WTC11 (cell line): ENCODE data around the gene CLEC16A. TPM values are rescaled to one million over a fixed set of nuclear protein-coding genes. Genes with fewer than 3 reads are reported as not detected.

Experiments used
- ATAC-seq: fragments of 200-7000 bp; cut with Tn5 transposase; 2 replicates; pipeline ENCODE4 v1.10.0; 2021; ENCODE audit warnings: mild to moderate bottlenecking, moderate library complexity
- CTCF ChIA-PET: fragments of 300-600 bp; sonication (Branson Sonifier 250); formaldehyde crosslinking; loops from one replicate; lab custom pipeline; 2021; ENCODE audit warnings: antibody characterized with exemption; lab: Charles Lee
- POLR2A ChIA-PET: fragments of 350-600 bp; sonication (Branson Sonifier 250); formaldehyde crosslinking; loops from one replicate; lab custom pipeline; 2021; ENCODE audit warnings: antibody characterized with exemption; lab: Charles Lee
- DNase-seq: peaks from one replicate; pipeline ENCODE4 v3.0.0; 2021; ENCODE audit warnings: low spot score
- H3K27ac Mint-ChIP-seq: 2 replicates; pipeline ENCODE4 v1.8.0; 2021; ENCODE audit warnings: mixed read lengths
- H3K27me3 Mint-ChIP-seq: 2 replicates; pipeline ENCODE4 v1.8.0; 2021; ENCODE audit warnings: low read depth, mild to moderate bottlenecking, moderate library complexity, mixed read lengths
- H3K36me3 Mint-ChIP-seq: 2 replicates; pipeline ENCODE4 v1.8.0; 2021; ENCODE audit warnings: mixed read lengths
- H3K4me1 Mint-ChIP-seq: 2 replicates; pipeline ENCODE4 v1.8.0; 2022; ENCODE audit warnings: mixed read lengths
- H3K4me3 Mint-ChIP-seq: 2 replicates; pipeline ENCODE4 v1.8.0; 2021; ENCODE audit warnings: mild to moderate bottlenecking, moderate library complexity, mixed read lengths
- H3K9me3 Mint-ChIP-seq: 2 replicates; pipeline ENCODE4 v1.8.0; 2021; ENCODE audit warnings: mixed read lengths
- CREM ChIP-seq: sonication (generic); formaldehyde crosslinking; IDR thresholded peaks from 2 replicates; pipeline ENCODE4 v1.8.1; 2022; ENCODE audit warnings: mild to moderate bottlenecking, missing genetic modification reagents, moderate library complexity
- ESRRA ChIP-seq: sonication (generic); formaldehyde crosslinking; IDR thresholded peaks from 2 replicates; pipeline ENCODE4 v1.8.1; 2022; ENCODE audit warnings: mild to moderate bottlenecking, missing genetic modification reagents, borderline replicate concordance
- FOXP1 ChIP-seq: sonication (generic); formaldehyde crosslinking; IDR thresholded peaks from 2 replicates; pipeline ENCODE4 v1.8.0; 2022; ENCODE audit warnings: missing genetic modification reagents, mild to moderate bottlenecking, moderate library complexity, borderline replicate concordance
- NR2C2 ChIP-seq: sonication (generic); formaldehyde crosslinking; IDR thresholded peaks from 2 replicates; pipeline ENCODE4 v1.8.0; 2022; ENCODE audit warnings: mild to moderate bottlenecking, missing genetic modification reagents
- RELA ChIP-seq: sonication (generic); formaldehyde crosslinking; IDR thresholded peaks from 2 replicates; pipeline ENCODE4 v1.8.1; 2022; ENCODE audit warnings: missing genetic modification reagents, mild to moderate bottlenecking, borderline replicate concordance
- SMAD4 ChIP-seq: sonication (generic); formaldehyde crosslinking; IDR thresholded peaks from 2 replicates; pipeline ENCODE4 v1.8.0; 2022; ENCODE audit warnings: mild to moderate bottlenecking, missing genetic modification reagents
- ZNF121 ChIP-seq: sonication (generic); formaldehyde crosslinking; IDR thresholded peaks from 2 replicates; pipeline ENCODE4 v1.8.0; 2023; ENCODE audit warnings: missing genetic modification reagents
- ZNF317 ChIP-seq: sonication (generic); formaldehyde crosslinking; IDR thresholded peaks from 2 replicates; pipeline ENCODE4 v1.8.1; 2023; ENCODE audit warnings: low read depth, mild to moderate bottlenecking, moderate library complexity, missing genetic modification reagents, borderline replicate concordance
- total RNA-seq: library from RNA; stranded (reverse); gene quantifications from 3 replicates; pipeline ENCODE4 v1.2.3, GENCODE V29; 2021
- TF ChIP-seq, protein P1 (sequence below): sonication (generic); formaldehyde crosslinking; IDR thresholded peaks from 2 replicates; pipeline ENCODE4 v1.8.1; 2023; ENCODE audit warnings: mild to moderate bottlenecking, missing genetic modification reagents, moderate library complexity
- TF ChIP-seq, protein P2 (sequence below): sonication (generic); formaldehyde crosslinking; IDR thresholded peaks from 2 replicates; pipeline ENCODE4 v1.8.1; 2023; ENCODE audit warnings: mild to moderate bottlenecking, missing genetic modification reagents, borderline replicate concordance
- TF ChIP-seq, protein P3 (sequence below): fragments of 250-450 bp; sonication (Bioruptor Pico); IDR thresholded peaks from 2 replicates; pipeline ENCODE4 v1.8.0; 2021; ENCODE audit warnings: mild to moderate bottlenecking
- TF ChIP-seq, protein P4 (sequence below): sonication (generic); formaldehyde crosslinking; IDR thresholded peaks from 2 replicates; pipeline ENCODE4 v1.8.0; 2022; ENCODE audit warnings: mild to moderate bottlenecking, missing genetic modification reagents
- TF ChIP-seq, protein P5 (sequence below): sonication (generic); formaldehyde crosslinking; IDR thresholded peaks from 2 replicates; pipeline ENCODE4 v1.8.1; 2023; ENCODE audit warnings: mild to moderate bottlenecking, moderate library complexity, missing genetic modification reagents
- TF ChIP-seq, protein P6 (sequence below): sonication (generic); formaldehyde crosslinking; IDR thresholded peaks from 2 replicates; pipeline ENCODE4 v1.8.1; 2022; ENCODE audit warnings: low read depth, missing genetic modification reagents, borderline replicate concordance

Gene CLEC16A
- total RNA-seq, 1 experiment from 2014 or later: 14.4 TPM

DNA sequence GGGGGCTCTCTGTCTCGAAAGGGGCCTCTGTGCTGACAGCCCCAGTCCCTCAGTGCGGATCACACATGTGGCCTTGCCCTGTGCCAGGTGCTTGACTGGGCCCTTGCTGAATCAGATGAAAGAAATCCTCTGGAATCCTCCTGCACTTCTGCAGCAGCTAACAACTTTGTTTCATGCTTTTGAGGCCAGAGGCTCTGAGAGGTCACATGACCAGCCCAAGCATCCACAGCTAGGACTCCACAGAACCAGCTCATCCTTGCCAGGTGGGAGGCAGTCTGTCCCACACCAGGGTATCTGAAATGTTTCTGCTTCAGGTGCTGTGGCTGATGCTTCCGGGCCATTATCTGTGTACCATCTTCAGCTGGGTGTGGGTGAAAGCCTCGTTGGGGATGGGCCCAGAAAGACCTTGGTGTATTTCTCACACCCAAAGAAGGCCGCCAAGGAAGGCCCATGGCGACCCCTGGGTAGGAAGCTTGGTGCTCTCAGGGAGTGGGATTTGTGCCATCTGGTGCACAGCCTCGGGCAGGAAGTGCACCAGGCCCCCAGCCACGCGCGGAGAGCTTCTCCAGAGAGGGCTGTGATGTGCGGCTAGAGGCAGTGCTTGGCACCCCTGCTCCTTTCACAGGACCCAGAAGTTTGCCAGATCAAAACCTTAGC, 143.8 kb downstream of the CLEC16A start:
- Mint-ChIP-seq H3K4me3 (no peak overlapping the region), H3K9me3 (no peaks in the 10 kb centered on the region), H3K4me1 (0 out of 2 replicates have a peak, but pooled peaks cover 2% of the 10 kb centered on the region), H3K27me3 (no peaks in the 10 kb centered on the region), H3K27ac (no peak overlapping the region), H3K36me3 (no peaks in the 10 kb centered on the region)
- DNase-seq: no peak
- ATAC-seq: no peak
- POLR2A ChIA-PET: interaction anchor here (0.6 kb wide), 1 partner anchor 384 kb away, joined by 6 read pairs; no protein-coding TSS in a partner anchor
- CTCF ChIA-PET: interaction anchor here (0.6 to 1.7 kb wide), 4 partner anchors 11 to 299 kb away, joined by 3 to 5 read pairs (median 4); no protein-coding TSS in a partner anchor
- TF ChIP-seq, protein P1, sequence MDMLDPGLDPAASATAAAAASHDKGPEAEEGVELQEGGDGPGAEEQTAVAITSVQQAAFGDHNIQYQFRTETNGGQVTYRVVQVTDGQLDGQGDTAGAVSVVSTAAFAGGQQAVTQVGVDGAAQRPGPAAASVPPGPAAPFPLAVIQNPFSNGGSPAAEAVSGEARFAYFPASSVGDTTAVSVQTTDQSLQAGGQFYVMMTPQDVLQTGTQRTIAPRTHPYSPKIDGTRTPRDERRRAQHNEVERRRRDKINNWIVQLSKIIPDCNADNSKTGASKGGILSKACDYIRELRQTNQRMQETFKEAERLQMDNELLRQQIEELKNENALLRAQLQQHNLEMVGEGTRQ (CRISPR knock-in tag): no peak
- TF ChIP-seq ZNF121 (CRISPR knock-in tag) (no peak), NR2C2 (CRISPR knock-in tag) (no peak)

DNA sequence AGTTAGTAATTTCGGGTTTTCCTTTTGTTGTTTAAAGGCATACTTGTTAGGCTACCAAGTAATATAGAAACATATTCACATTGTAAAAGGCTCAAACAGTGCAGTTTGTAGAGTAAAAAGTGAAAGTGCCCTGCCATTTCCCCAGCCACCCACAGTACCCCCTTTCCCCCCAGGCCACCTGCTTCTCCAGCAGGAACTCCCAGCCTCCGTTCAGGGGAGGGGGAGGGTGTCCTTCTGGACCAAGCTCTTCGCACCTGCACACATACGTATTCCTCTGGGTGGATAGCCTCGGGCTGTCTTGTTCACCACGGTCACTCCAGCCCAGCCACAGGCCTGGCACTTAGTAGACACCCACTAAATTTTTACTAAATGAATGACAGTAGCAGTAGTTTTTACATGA, 144.5 kb downstream of the CLEC16A start:
- ChIA-PET CTCF (interaction anchor here (1.5 to 1.7 kb wide), 2 partner anchors 11 to 283 kb away, joined by 3 to 5 read pairs; no protein-coding TSS in a partner anchor), POLR2A (no interaction called here)
- DNase-seq (no peak), ATAC-seq (no peak)
- Mint-ChIP-seq H3K4me1 (0 out of 2 replicates have a peak, but pooled peaks cover 2% of the 10 kb centered on the region), H3K4me3 (no peak overlapping the region), H3K36me3 (no peaks in the 10 kb centered on the region), H3K27ac (no peak overlapping the region), H3K27me3 (no peaks in the 10 kb centered on the region), H3K9me3 (no peaks in the 10 kb centered on the region)
- TF ChIP-seq, protein P2, sequence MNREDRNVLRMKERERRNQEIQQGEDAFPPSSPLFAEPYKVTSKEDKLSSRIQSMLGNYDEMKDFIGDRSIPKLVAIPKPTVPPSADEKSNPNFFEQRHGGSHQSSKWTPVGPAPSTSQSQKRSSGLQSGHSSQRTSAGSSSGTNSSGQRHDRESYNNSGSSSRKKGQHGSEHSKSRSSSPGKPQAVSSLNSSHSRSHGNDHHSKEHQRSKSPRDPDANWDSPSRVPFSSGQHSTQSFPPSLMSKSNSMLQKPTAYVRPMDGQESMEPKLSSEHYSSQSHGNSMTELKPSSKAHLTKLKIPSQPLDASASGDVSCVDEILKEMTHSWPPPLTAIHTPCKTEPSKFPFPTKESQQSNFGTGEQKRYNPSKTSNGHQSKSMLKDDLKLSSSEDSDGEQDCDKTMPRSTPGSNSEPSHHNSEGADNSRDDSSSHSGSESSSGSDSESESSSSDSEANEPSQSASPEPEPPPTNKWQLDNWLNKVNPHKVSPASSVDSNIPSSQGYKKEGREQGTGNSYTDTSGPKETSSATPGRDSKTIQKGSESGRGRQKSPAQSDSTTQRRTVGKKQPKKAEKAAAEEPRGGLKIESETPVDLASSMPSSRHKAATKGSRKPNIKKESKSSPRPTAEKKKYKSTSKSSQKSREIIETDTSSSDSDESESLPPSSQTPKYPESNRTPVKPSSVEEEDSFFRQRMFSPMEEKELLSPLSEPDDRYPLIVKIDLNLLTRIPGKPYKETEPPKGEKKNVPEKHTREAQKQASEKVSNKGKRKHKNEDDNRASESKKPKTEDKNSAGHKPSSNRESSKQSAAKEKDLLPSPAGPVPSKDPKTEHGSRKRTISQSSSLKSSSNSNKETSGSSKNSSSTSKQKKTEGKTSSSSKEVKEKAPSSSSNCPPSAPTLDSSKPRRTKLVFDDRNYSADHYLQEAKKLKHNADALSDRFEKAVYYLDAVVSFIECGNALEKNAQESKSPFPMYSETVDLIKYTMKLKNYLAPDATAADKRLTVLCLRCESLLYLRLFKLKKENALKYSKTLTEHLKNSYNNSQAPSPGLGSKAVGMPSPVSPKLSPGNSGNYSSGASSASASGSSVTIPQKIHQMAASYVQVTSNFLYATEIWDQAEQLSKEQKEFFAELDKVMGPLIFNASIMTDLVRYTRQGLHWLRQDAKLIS (CRISPR knock-in tag): no peak
- TF ChIP-seq NR2C2 (CRISPR knock-in tag) (no peak), CREM (CRISPR knock-in tag) (no peak), FOXP1 (no peak), SMAD4 (CRISPR knock-in tag) (no peak), ESRRA (CRISPR knock-in tag) (no peak), RELA (CRISPR knock-in tag) (no peak), ZNF317 (CRISPR knock-in tag) (no peak)
- TF ChIP-seq, protein P3, sequence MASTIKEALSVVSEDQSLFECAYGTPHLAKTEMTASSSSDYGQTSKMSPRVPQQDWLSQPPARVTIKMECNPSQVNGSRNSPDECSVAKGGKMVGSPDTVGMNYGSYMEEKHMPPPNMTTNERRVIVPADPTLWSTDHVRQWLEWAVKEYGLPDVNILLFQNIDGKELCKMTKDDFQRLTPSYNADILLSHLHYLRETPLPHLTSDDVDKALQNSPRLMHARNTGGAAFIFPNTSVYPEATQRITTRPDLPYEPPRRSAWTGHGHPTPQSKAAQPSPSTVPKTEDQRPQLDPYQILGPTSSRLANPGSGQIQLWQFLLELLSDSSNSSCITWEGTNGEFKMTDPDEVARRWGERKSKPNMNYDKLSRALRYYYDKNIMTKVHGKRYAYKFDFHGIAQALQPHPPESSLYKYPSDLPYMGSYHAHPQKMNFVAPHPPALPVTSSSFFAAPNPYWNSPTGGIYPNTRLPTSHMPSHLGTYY (CRISPR knock-in tag): no peak
- TF ChIP-seq, protein P4, sequence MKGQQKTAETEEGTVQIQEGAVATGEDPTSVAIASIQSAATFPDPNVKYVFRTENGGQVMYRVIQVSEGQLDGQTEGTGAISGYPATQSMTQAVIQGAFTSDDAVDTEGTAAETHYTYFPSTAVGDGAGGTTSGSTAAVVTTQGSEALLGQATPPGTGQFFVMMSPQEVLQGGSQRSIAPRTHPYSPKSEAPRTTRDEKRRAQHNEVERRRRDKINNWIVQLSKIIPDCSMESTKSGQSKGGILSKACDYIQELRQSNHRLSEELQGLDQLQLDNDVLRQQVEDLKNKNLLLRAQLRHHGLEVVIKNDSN (CRISPR knock-in tag): no peak
- TF ChIP-seq, protein P5, sequence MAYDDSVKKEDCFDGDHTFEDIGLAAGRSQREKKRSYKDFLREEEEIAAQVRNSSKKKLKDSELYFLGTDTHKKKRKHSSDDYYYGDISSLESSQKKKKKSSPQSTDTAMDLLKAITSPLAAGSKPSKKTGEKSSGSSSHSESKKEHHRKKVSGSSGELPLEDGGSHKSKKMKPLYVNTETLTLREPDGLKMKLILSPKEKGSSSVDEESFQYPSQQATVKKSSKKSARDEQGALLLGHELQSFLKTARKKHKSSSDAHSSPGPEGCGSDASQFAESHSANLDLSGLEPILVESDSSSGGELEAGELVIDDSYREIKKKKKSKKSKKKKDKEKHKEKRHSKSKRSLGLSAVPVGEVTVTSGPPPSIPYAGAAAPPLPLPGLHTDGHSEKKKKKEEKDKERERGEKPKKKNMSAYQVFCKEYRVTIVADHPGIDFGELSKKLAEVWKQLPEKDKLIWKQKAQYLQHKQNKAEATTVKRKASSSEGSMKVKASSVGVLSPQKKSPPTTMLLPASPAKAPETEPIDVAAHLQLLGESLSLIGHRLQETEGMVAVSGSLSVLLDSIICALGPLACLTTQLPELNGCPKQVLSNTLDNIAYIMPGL (CRISPR knock-in tag): no peak
- TF ChIP-seq, protein P6, sequence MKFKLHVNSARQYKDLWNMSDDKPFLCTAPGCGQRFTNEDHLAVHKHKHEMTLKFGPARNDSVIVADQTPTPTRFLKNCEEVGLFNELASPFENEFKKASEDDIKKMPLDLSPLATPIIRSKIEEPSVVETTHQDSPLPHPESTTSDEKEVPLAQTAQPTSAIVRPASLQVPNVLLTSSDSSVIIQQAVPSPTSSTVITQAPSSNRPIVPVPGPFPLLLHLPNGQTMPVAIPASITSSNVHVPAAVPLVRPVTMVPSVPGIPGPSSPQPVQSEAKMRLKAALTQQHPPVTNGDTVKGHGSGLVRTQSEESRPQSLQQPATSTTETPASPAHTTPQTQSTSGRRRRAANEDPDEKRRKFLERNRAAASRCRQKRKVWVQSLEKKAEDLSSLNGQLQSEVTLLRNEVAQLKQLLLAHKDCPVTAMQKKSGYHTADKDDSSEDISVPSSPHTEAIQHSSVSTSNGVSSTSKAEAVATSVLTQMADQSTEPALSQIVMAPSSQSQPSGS (CRISPR knock-in tag): no peak
- TF ChIP-seq, protein P1 (CRISPR knock-in tag): no peak
